Natural killer cell (primary cell): ENCODE measurements around the gene ZNF606. TPM values are rescaled to one million over a fixed set of nuclear protein-coding genes. Genes with fewer than 3 reads are reported as not detected.

Source experiments
- ATAC-seq, 3 donors: fragments of 150-1000 bp in 2 of 3; fragments of 200-7000 bp in 1 of 3; cut with Tn5 transposase; 1 replicate in 1 of 3; 2 replicates in 2 of 3; pipeline ENCODE4 v1.10.0; 2021; ENCODE audit warnings: mild to moderate bottlenecking in 2 of 3, moderate library complexity in 2 of 3
- DNase-seq, 2 donors: peaks; one replicate each; pipeline versions ENCODE4 v3.0.0 to v3.0.0-alpha.2; 2013 to 2021; ENCODE audit warnings: mixed read lengths in 1 of 2
- H3K27ac ChIP-seq: one replicate; pipeline ENCODE4 v1.5.1; 2013; ENCODE audit warnings: mild to moderate bottlenecking, low read length
- H3K27me3 ChIP-seq: one replicate; pipeline ENCODE4 v1.6.1; 2013; ENCODE audit warnings: low read length; ENCODE audit not compliant: control insufficient read depth, insufficient read depth
- H3K36me3 ChIP-seq: one replicate; pipeline ENCODE4 v1.6.1; 2013; ENCODE audit warnings: low read length; ENCODE audit not compliant: control insufficient read depth, insufficient read depth
- H3K4me1 ChIP-seq: one replicate; pipeline ENCODE4 v1.6.1; 2013; ENCODE audit warnings: low read length; ENCODE audit not compliant: control insufficient read depth, insufficient read depth
- H3K4me3 ChIP-seq: one replicate; pipeline ENCODE4 v1.5.1; 2013; ENCODE audit warnings: low read length
- H3K9me3 ChIP-seq: one replicate; pipeline ENCODE4 v1.6.1; 2013; ENCODE audit warnings: low read length; ENCODE audit not compliant: control insufficient read depth, insufficient read depth
- H3K27ac Mint-ChIP-seq, 2 donors: one replicate each; pipeline ENCODE4 v1.8.0; 2022; ENCODE audit warnings: mild to moderate bottlenecking in 2 of 2, mixed read lengths in 2 of 2, moderate library complexity in 1 of 2
- H3K27me3 Mint-ChIP-seq, 2 donors: one replicate each; pipeline ENCODE4 v1.8.0; 2022; ENCODE audit warnings: low read depth in 2 of 2, mixed read lengths in 2 of 2
- H3K36me3 Mint-ChIP-seq: one replicate; pipeline ENCODE4 v1.8.0; 2022; ENCODE audit warnings: mixed read lengths
- H3K4me1 Mint-ChIP-seq, 2 donors: one replicate each; pipeline ENCODE4 v1.8.0; 2022; ENCODE audit warnings: mixed read lengths in 2 of 2
- H3K4me3 Mint-ChIP-seq: one replicate; pipeline ENCODE4 v1.8.0; 2022; ENCODE audit warnings: mild to moderate bottlenecking, moderate library complexity, mixed read lengths
- H3K9me3 Mint-ChIP-seq, 2 donors: one replicate each; pipeline ENCODE4 v1.8.0; 2022; ENCODE audit warnings: mixed read lengths in 2 of 2
- CTCF ChIP-seq: fragments of 200-600 bp; IDR thresholded peaks from one replicate; pipeline ENCODE4 v1.8.0; 2022; ENCODE audit warnings: antibody characterized with exemption
- WGBS: methylation state at CpG from one replicate; pipeline ENCODE4 v1.1.7; 2013; ENCODE audit warnings: missing lambda C conversion rate; ENCODE audit not compliant: insufficient coverage; 5-methylcytosine and 5-hydroxymethylcytosine counted together
- intact Hi-C: fragments of 100-400 bp; cut with micrococcal nuclease; formaldehyde crosslinking; loops from one replicate; pipeline ENCODE4 v1.14.2; 2022
- total RNA-seq, 4 donors: library from RNA; stranded (reverse); fragments of 120-200 nt in 1 of 4; gene quantifications; one replicate each; pipeline versions ENCODE4 v1.2.3 to v1.2.4, GENCODE V29; 2013 to 2022

ZNF606 gene
- total RNA-seq, 3 donors from 2014 or later (not counting 1 experiment from before 2014, with no cell fraction given), result 8.9 to 13.5 (median 12.5) TPM

DNA sequence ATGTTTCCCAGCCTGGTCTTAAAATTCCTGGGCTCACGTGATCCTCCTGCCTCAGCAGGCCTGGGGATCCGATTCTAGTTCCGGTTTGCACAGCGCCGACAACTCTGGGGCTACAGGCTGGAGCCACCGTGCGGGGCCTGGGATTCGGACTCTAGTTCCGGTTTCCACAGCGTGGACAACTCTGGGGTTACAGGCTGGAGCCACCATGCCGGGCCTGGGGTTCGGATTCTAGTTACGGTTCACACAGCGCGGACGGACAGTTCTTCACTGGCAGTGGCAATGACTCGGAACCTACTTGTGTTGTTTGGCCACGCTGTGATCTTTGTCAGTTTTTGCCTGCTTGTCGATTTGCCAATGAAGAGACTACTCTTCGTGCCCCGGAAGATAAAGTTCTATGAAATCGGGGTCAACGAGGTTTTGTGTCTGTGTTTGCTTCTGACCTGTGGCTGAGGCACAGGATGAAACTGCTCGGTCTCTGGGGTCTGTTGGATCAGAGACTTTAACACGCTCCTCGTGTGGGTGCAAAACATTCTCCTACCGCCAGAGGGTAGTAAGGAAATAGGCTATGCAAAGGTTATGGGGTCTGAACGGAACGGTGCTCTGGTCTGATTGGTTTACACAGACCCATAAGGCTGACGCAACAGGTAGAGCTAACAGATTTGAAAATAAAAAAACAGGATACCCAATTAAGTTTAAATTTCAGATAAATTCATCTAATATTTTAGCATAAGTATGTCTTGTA, 19.1 kb upstream of the ZNF606 start:
- TF ChIP-seq CTCF, result peak; percentile 65
- H3K9me3 Mint-ChIP-seq, result peaks cover 3% of the 10 kb centered on the region in 2 donors
- H3K27ac Mint-ChIP-seq, result no peak overlapping the region
- Histone ChIP-seq H3K9me3 (no peaks in the 10 kb centered on the region), H3K27ac (no peak overlapping the region), H3K4me3 (no peak overlapping the region), H3K4me1 (no peaks in the 10 kb centered on the region), H3K36me3 (no peaks in the 10 kb centered on the region), H3K27me3 (no peaks in the 10 kb centered on the region)
- H3K4me3 Mint-ChIP-seq, result no peak overlapping the region
- intact Hi-C loops, result loop anchor here (1.0 kb wide), 1 partner anchor 134 kb away; no protein-coding TSS in a partner anchor
- H3K4me1 Mint-ChIP-seq, result no peaks in the 10 kb centered on the region
- DNase-seq (peak; percentile 33 to 68), ATAC-seq (peak; percentile 76 to 100 (median 99))
- 59% methylated on average over 30 of the region's 30 CpGs for WGBS
- H3K36me3 Mint-ChIP-seq, result no peaks in the 10 kb centered on the region
- peaks cover 0 to 2% of the 10 kb centered on the region in 2 donors for H3K27me3 Mint-ChIP-seq

GRCh38 chr19:58020129-58020528, 17.5 kb upstream of the ZNF606 start:
- 78% methylated on average over 7 of the region's 7 CpGs for WGBS
- DNase-seq (no peak), ATAC-seq (no peak)
- no peaks in the 10 kb centered on the region for H3K27me3 ChIP-seq
- no peak for TF ChIP-seq CTCF
- H3K4me3 Mint-ChIP-seq, result no peak overlapping the region
- intact Hi-C loops, result no loop called here
- no peaks in the 10 kb centered on the region for H3K36me3 ChIP-seq
- H3K4me1 ChIP-seq, result no peaks in the 10 kb centered on the region
- H3K9me3 ChIP-seq, result peaks cover 3% of the 10 kb centered on the region
- no peak overlapping the region for H3K27ac Mint-ChIP-seq
- H3K4me1 Mint-ChIP-seq, result no peaks in the 10 kb centered on the region
- H3K27ac ChIP-seq, result no peak overlapping the region
- no peak overlapping the region for H3K4me3 ChIP-seq
- peaks cover 0 to 2% of the 10 kb centered on the region in 2 donors for H3K27me3 Mint-ChIP-seq
- no peaks in the 10 kb centered on the region for H3K36me3 Mint-ChIP-seq
- peaks cover 3 to 6% of the 10 kb centered on the region in 2 donors for H3K9me3 Mint-ChIP-seq

DNA sequence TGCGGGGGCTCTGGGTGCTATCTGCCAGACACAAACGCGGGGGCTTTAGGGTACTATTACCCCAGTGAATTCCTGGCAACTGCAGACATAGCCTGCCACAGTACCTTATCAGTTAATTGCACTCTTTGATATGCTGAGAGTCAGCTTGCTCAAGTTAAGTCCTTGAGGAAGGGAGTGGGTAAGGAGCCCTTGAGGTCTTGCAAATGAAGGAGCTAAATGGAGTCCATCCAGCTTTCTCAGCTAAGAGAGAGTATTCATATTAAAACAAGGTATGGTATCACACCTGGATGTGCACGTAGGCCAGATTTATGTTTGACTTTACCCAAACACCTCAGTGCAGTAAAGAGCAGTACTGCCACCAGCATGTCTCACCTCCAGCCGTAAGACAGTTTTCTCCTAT, 11.5 kb upstream of the ZNF606 start:
- no peak for DNase-seq
- no peak for ATAC-seq
- TF ChIP-seq CTCF, result no peak
- no peak overlapping the region for H3K27ac Mint-ChIP-seq
- no peaks in the 10 kb centered on the region for H3K36me3 ChIP-seq
- H3K27me3 ChIP-seq, result no peaks in the 10 kb centered on the region
- peaks cover 13% of the 10 kb centered on the region for H3K36me3 Mint-ChIP-seq
- intact Hi-C loops, result no loop called here
- no peak overlapping the region for H3K4me3 Mint-ChIP-seq
- no peak overlapping the region for H3K27ac ChIP-seq
- H3K4me3 ChIP-seq, result no peak overlapping the region
- H3K4me1 ChIP-seq, result peaks cover 12% of the 10 kb centered on the region
- peaks cover 7 to 8% of the 10 kb centered on the region in 2 donors for H3K9me3 Mint-ChIP-seq
- WGBS, result 60% methylated on average over 5 of the region's 5 CpGs
- H3K4me1 Mint-ChIP-seq, result no peaks in the 10 kb centered on the region
- peaks cover 47% of the 10 kb centered on the region for H3K9me3 ChIP-seq
- no peaks in the 10 kb centered on the region for H3K27me3 Mint-ChIP-seq
